HCT116 (cell line): Measurements from ENCODE around the gene CTIF. TPM values are rescaled to one million over a fixed set of nuclear protein-coding genes. Genes with fewer than 3 reads are reported as not detected.

Experiments used
- ATAC-seq: fragments of 200-7000 bp; cut with Tn5 transposase; 2 replicates; pipeline ENCODE4 v1.9.1; 2020; ENCODE audit warnings: mild to moderate bottlenecking, moderate library complexity
- BruUV-seq: library from RNA; stranded (reverse); fragments of 400-500 nt; replicated peaks from 2 replicates; lab custom pipeline; 2021; lab: Mats Ljungman, UMichigan
- CTCF ChIA-PET: fragments of 300-600 bp; sonication (Branson Sonifier 250); formaldehyde crosslinking; loops from one replicate; lab custom pipeline; 2021; ENCODE audit warnings: antibody characterized with exemption; lab: Charles Lee
- POLR2A ChIA-PET: fragments of 300-600, 350-600 bp; sonication (Branson Sonifier 250); formaldehyde crosslinking; loops from one replicate; lab custom pipeline; 2021; ENCODE audit warnings: antibody characterized with exemption; lab: Charles Lee
- RAD21 ChIA-PET, 2 experiments: fragments of 300-600 bp; sonication (Branson Sonifier 250); formaldehyde crosslinking; loops; one replicate each; lab custom pipeline; 2023; ENCODE audit warnings: low total read pairs in 2 of 2; ENCODE audit not compliant: uncharacterized antibody in 2 of 2, unreplicated experiment in 2 of 2, low non-redundant PET in 1 of 2; lab: Charles Lee
- DNase-seq: peaks from one replicate; pipeline ENCODE4 v3.0.0-alpha.2; 2010; ENCODE audit warnings: low read depth, low spot score
- H2AFZ ChIP-seq: fragments of 200-600 bp; shearing (Covaris generic), sonication (generic); 2 replicates; pipeline ENCODE4 v1.6.1; 2017; ENCODE audit warnings: low read depth, mixed run types, mixed read lengths, antibody characterized with exemption, low read length; ENCODE audit not compliant: poor library complexity, severe bottlenecking
- H3K27ac ChIP-seq: 2 replicates; pipeline ENCODE4 v1.5.1; 2012; ENCODE audit warnings: low read depth, low read length
- H3K27me3 ChIP-seq: fragments of 200-600 bp; sonication (generic); 2 replicates; pipeline ENCODE4 v1.6.1; 2016; ENCODE audit warnings: mixed run types, low read length, mixed read lengths; ENCODE audit not compliant: insufficient read depth
- H3K36me3 ChIP-seq, 2 experiments: fragments of 200-500 bp in 1 of 2; fragments of 200-600 bp in 1 of 2; sonication (Bioruptor generic) in 1 of 2; sonication (generic) in 1 of 2; 2 replicates each; pipeline versions ENCODE4 v1.5.1 to v1.6.1; 2014 to 2016; ENCODE audit warnings: low read length in 2 of 2, inconsistent platforms in 1 of 2, mixed read lengths in 1 of 2, mixed run types in 1 of 2; ENCODE audit not compliant: insufficient read depth in 2 of 2, control insufficient read depth in 1 of 2
- H3K4me1 ChIP-seq, 2 experiments: fragments of 200-600 bp in 1 of 2; sonication (generic) in 1 of 2; 2 replicates each; pipeline versions ENCODE4 v1.5.1 to v1.6.1; 2012 to 2017; ENCODE audit warnings: low read length in 2 of 2, inconsistent platforms in 1 of 2, mild to moderate bottlenecking in 1 of 2, mixed read lengths in 1 of 2, mixed run types in 1 of 2, moderate library complexity in 1 of 2; ENCODE audit not compliant: insufficient read depth in 2 of 2, control insufficient read depth in 1 of 2
- H3K4me2 ChIP-seq: fragments of 200-600 bp; sonication (generic); 2 replicates; pipeline ENCODE4 v1.6.1; 2017; ENCODE audit warnings: mixed run types, low read length, mixed read lengths
- H3K4me3 ChIP-seq, 2 experiments: fragments of 200-600 bp in 1 of 2; sonication (generic) in 1 of 2; replicated peaks in 1 of 2; 2 replicates each; pipeline ENCODE4 v1.5.1; 2011 to 2016; ENCODE audit warnings: low read length in 2 of 2, control low read depth in 1 of 2, low read depth in 1 of 2, mild to moderate bottlenecking in 1 of 2, mixed read lengths in 1 of 2, mixed run types in 1 of 2
- H3K79me2 ChIP-seq: fragments of 200-600 bp; sonication (generic); 2 replicates; pipeline ENCODE4 v1.6.1; 2017; ENCODE audit warnings: mild to moderate bottlenecking, mixed run types, low read length, moderate library complexity, mixed read lengths; ENCODE audit not compliant: insufficient read depth
- H3K9ac ChIP-seq: fragments of 200-600 bp; sonication (generic); 2 replicates; pipeline ENCODE4 v1.6.1; 2016; ENCODE audit warnings: low read length, mixed read lengths
- H3K9me2 ChIP-seq: fragments of 200-600 bp; sonication (generic), shearing (Covaris generic); 2 replicates; pipeline ENCODE4 v1.6.1; 2017; ENCODE audit warnings: mixed run types, mild to moderate bottlenecking, moderate library complexity; ENCODE audit not compliant: insufficient read depth
- H3K9me3 ChIP-seq, 2 experiments: fragments of 200-500 bp in 1 of 2; fragments of 200-600 bp in 1 of 2; sonication (Bioruptor generic) in 1 of 2; sonication (generic) in 1 of 2; 2 replicates each; pipeline ENCODE4 v1.6.1; 2014 to 2017; ENCODE audit warnings: low read length in 2 of 2, mixed read lengths in 2 of 2, inconsistent platforms in 1 of 2, low read depth in 1 of 2, mild to moderate bottlenecking in 1 of 2, mixed run types in 1 of 2, moderate library complexity in 1 of 2; ENCODE audit not compliant: control insufficient read depth in 1 of 2, insufficient read depth in 1 of 2
- H4K20me1 ChIP-seq: fragments of 200-600 bp; sonication (generic), shearing (Covaris generic); 2 replicates; pipeline ENCODE4 v1.6.1; 2017; ENCODE audit warnings: mixed run types, mild to moderate bottlenecking, moderate library complexity; ENCODE audit not compliant: insufficient read depth
- CBX3 ChIP-seq: IDR thresholded peaks from 2 replicates; pipeline ENCODE4 v1.6.1; 2012; ENCODE audit warnings: low read depth
- EGR1 ChIP-seq: IDR thresholded peaks from 2 replicates; pipeline ENCODE4 v1.6.1; 2012; ENCODE audit warnings: low read depth
- EZH2phosphoT487 ChIP-seq: fragments of 200-600 bp; IDR thresholded peaks from 2 replicates; pipeline ENCODE4 v1.6.1; 2018; ENCODE audit warnings: antibody characterized with exemption, borderline replicate concordance
- RAD21 ChIP-seq: IDR thresholded peaks from 2 replicates; pipeline ENCODE4 v1.6.1; 2012; ENCODE audit warnings: low read depth, mild to moderate bottlenecking
- REST ChIP-seq: IDR thresholded peaks from 2 replicates; pipeline ENCODE4 v1.6.1; 2012; ENCODE audit warnings: low read depth
- ZNF274 ChIP-seq: fragments of 200-500 bp; sonication (Bioruptor generic); IDR thresholded peaks from 2 replicates; pipeline ENCODE4 v1.6.1; 2014; ENCODE audit warnings: mild to moderate bottlenecking, low read depth, low read length, inconsistent platforms
- intact Hi-C: fragments of 100-400 bp; cut with micrococcal nuclease; formaldehyde crosslinking; loops from 2 replicates; pipeline ENCODE4 v1.10.0; 2022
- total RNA-seq: library from RNA; stranded (reverse); gene quantifications from one replicate; pipeline ENCODE4 v1.2.1, GENCODE V29; 2021; ENCODE audit not compliant: unreplicated experiment
- TF ChIP-seq, protein P1 (sequence below): IDR thresholded peaks from 2 replicates; pipeline ENCODE4 v1.6.1; 2011; ENCODE audit warnings: mild to moderate bottlenecking, low read length, moderate library complexity; ENCODE audit not compliant: insufficient replicate concordance; ENCODE audit errors: extremely low read depth

The CTIF gene
- total RNA-seq, 1 experiment from 2014 or later, result 19.7 TPM

- H3K27me3 ChIP-seq, result no peaks in the 10 kb centered on the region
- no TSS peak for BruUV-seq
- ATAC-seq, result no peak
- H3K9me2 ChIP-seq, result no peaks in the 10 kb centered on the region
- ChIA-PET CTCF (no interaction called here), RAD21 (no interaction called here), POLR2A (no interaction called here)
- intact Hi-C loops, result no loop called here
- peaks cover 5 to 6% of the 10 kb centered on the region in 2 experiments; a peak in 2 of 4 replicates for H3K4me1 ChIP-seq
- no peaks in the 10 kb centered on the region for H4K20me1 ChIP-seq
- no peak for DNase-seq
- H3K4me2 ChIP-seq, result no peak overlapping the region
- no peaks in the 10 kb centered on the region for H3K79me2 ChIP-seq
- H3K36me3 ChIP-seq, result no peaks in the 10 kb centered on the region
- no peaks in the 10 kb centered on the region for H3K9me3 ChIP-seq
- H2AFZ ChIP-seq, result no peak overlapping the region
- H3K9ac ChIP-seq, result no peak overlapping the region
- no peak overlapping the region for H3K4me3 ChIP-seq
- H3K27ac ChIP-seq, result no peak overlapping the region
- no peak for TF ChIP-seq ZNF274
These were observed 117.3 kb downstream of the CTIF start for GRCh38 chr18:48656176-48656575.

GRCh38 chr18:48656582-48656981 lies 117.8 kb downstream of the CTIF start:
- Histone ChIP-seq H3K27ac (no peak overlapping the region), H3K9me3 (no peaks in the 10 kb centered on the region), H3K9me2 (no peaks in the 10 kb centered on the region), H3K4me1 (peaks cover 7 to 10% of the 10 kb centered on the region in 2 experiments; a peak in 2 of 4 replicates), H4K20me1 (no peaks in the 10 kb centered on the region), H3K27me3 (no peaks in the 10 kb centered on the region), H3K9ac (no peak overlapping the region), H3K79me2 (no peaks in the 10 kb centered on the region), H3K4me3 (no peak overlapping the region), H3K36me3 (no peaks in the 10 kb centered on the region), H2AFZ (no peak overlapping the region), H3K4me2 (no peak overlapping the region)
- ChIA-PET RAD21 (no interaction called here), CTCF (no interaction called here), POLR2A (no interaction called here)
- intact Hi-C loops, result no loop called here
- no TSS peak for BruUV-seq
- ATAC-seq (no peak), DNase-seq (no peak)
- TF ChIP-seq CBX3, result no peak
- no peak for TF ChIP-seq REST
- TF ChIP-seq, protein P1, sequence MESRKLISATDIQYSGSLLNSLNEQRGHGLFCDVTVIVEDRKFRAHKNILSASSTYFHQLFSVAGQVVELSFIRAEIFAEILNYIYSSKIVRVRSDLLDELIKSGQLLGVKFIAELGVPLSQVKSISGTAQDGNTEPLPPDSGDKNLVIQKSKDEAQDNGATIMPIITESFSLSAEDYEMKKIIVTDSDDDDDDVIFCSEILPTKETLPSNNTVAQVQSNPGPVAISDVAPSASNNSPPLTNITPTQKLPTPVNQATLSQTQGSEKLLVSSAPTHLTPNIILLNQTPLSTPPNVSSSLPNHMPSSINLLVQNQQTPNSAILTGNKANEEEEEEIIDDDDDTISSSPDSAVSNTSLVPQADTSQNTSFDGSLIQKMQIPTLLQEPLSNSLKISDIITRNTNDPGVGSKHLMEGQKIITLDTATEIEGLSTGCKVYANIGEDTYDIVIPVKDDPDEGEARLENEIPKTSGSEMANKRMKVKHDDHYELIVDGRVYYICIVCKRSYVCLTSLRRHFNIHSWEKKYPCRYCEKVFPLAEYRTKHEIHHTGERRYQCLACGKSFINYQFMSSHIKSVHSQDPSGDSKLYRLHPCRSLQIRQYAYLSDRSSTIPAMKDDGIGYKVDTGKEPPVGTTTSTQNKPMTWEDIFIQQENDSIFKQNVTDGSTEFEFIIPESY, result no peak
- no peak for TF ChIP-seq RAD21
- TF ChIP-seq EZH2phosphoT487, result no peak
- no peak for TF ChIP-seq EGR1
